ENCODE results near the gene ZNF37A.

GRCh38 chr10:38050212-38050611, 43.9 kb upstream of the ZNF37A start:
- TF ChIP-seq CTCF (IDR thresholded peaks at IDR 0.05) (no peak), POLR2A (IDR thresholded peaks at IDR 0.05) (no peak)

Measured in uterus (tissue), 2 donors.